Mesenchymal stem cell (in vitro differentiated cells and primary cell): Measurements from ENCODE around the gene OSBPL2.

ENCODE experiments used
- DNase-seq: peaks from one replicate; pipeline ENCODE4 v3.0.0-alpha.2; 2013
- H2AFZ ChIP-seq: one replicate; pipeline ENCODE4 v1.6.1; 2013; ENCODE audit warnings: low read depth, mild to moderate bottlenecking, control low read depth, inconsistent platforms, low read length, moderate library complexity
- H2AK5ac ChIP-seq: 2 replicates; pipeline ENCODE4 v1.6.1; 2013; ENCODE audit warnings: low read length, moderate library complexity, mild to moderate bottlenecking, inconsistent platforms; ENCODE audit not compliant: severe bottlenecking
- H2BK120ac ChIP-seq: one replicate; pipeline ENCODE4 v1.6.1; 2013; ENCODE audit warnings: low read depth, mild to moderate bottlenecking, inconsistent platforms, low read length, moderate library complexity
- H2BK12ac ChIP-seq, 2 experiments: one replicate each; pipeline ENCODE4 v1.6.1; 2013; ENCODE audit warnings: inconsistent platforms in 2 of 2, low read length in 2 of 2, mild to moderate bottlenecking in 2 of 2, moderate library complexity in 2 of 2, control low read depth in 1 of 2
- H2BK15ac ChIP-seq: one replicate; pipeline ENCODE4 v1.6.1; 2013; ENCODE audit warnings: mild to moderate bottlenecking, low read depth, inconsistent platforms; ENCODE audit not compliant: poor library complexity, severe bottlenecking
- H2BK5ac ChIP-seq: 2 replicates; pipeline ENCODE4 v1.6.1; 2013; ENCODE audit warnings: low read depth, mild to moderate bottlenecking, low read length, control low read depth, inconsistent platforms; ENCODE audit not compliant: poor library complexity, severe bottlenecking
- H3K14ac ChIP-seq, 2 experiments: one replicate each; pipeline ENCODE4 v1.6.1; 2013; ENCODE audit warnings: inconsistent platforms in 2 of 2, low read length in 2 of 2, control low read depth in 1 of 2, mild to moderate bottlenecking in 1 of 2, moderate library complexity in 1 of 2
- H3K18ac ChIP-seq, 2 experiments: one replicate each; pipeline ENCODE4 v1.6.1; 2013; ENCODE audit warnings: inconsistent platforms in 2 of 2, low read length in 2 of 2, control low read depth in 1 of 2, low read depth in 1 of 2, mild to moderate bottlenecking in 1 of 2
- H3K23ac ChIP-seq, 2 experiments: one replicate each; pipeline ENCODE4 v1.6.1; 2013; ENCODE audit warnings: inconsistent platforms in 2 of 2, low read length in 2 of 2, mild to moderate bottlenecking in 2 of 2, moderate library complexity in 2 of 2, control low read depth in 1 of 2
- H3K27ac ChIP-seq: 2 replicates; pipeline ENCODE4 v1.5.1; 2013; ENCODE audit warnings: mild to moderate bottlenecking, moderate library complexity, low read length, control low read depth, inconsistent platforms; ENCODE audit not compliant: poor library complexity, severe bottlenecking
- H3K27me3 ChIP-seq, 2 experiments: 2 replicates each; pipeline versions ENCODE4 v1.6.1 to v1.7.0; 2013; ENCODE audit warnings: low read length in 2 of 2, mild to moderate bottlenecking in 2 of 2, moderate library complexity in 2 of 2, control low read depth in 1 of 2, inconsistent platforms in 1 of 2; ENCODE audit not compliant: control insufficient read depth in 1 of 2, insufficient read depth in 1 of 2
- H3K36me3 ChIP-seq, 2 experiments: 2 replicates each; pipeline versions ENCODE4 v1.6.1 to v1.7.0; 2013; ENCODE audit warnings: low read length in 2 of 2, control low read depth in 1 of 2, inconsistent platforms in 1 of 2, low read depth in 1 of 2, mild to moderate bottlenecking in 1 of 2; ENCODE audit not compliant: insufficient read depth in 2 of 2, control insufficient read depth in 1 of 2
- H3K4ac ChIP-seq, 2 experiments: one replicate each; pipeline ENCODE4 v1.6.1; 2013; ENCODE audit warnings: inconsistent platforms in 2 of 2, low read length in 2 of 2, mild to moderate bottlenecking in 2 of 2, moderate library complexity in 2 of 2, control low read depth in 1 of 2, low read depth in 1 of 2
- H3K4me1 ChIP-seq: 2 replicates; pipeline ENCODE4 v1.6.1; 2013; ENCODE audit warnings: low read depth, low read length, control low read depth; ENCODE audit not compliant: control insufficient read depth, insufficient read depth
- H3K4me2 ChIP-seq: 2 replicates; pipeline ENCODE4 v1.6.1; 2013; ENCODE audit warnings: low read length, mild to moderate bottlenecking, inconsistent platforms; ENCODE audit not compliant: poor library complexity, severe bottlenecking
- H3K4me3 ChIP-seq, 2 experiments: 2 replicates each; pipeline versions ENCODE4 v1.5.1 to v1.7.0; 2013; ENCODE audit warnings: low read length in 2 of 2, mild to moderate bottlenecking in 2 of 2, control low read depth in 1 of 2, low read depth in 1 of 2; ENCODE audit not compliant: insufficient read depth in 1 of 2
- H3K79me1 ChIP-seq: replicated peaks from 2 replicates; pipeline ENCODE4 v1.6.1; 2013; ENCODE audit warnings: mild to moderate bottlenecking, control low read depth, low read length, inconsistent platforms; ENCODE audit not compliant: poor library complexity, severe bottlenecking
- H3K9ac ChIP-seq: 2 replicates; pipeline ENCODE4 v1.7.0; 2013; ENCODE audit warnings: mild to moderate bottlenecking, low read length, moderate library complexity
- H3K9me3 ChIP-seq: 2 replicates; pipeline ENCODE4 v1.7.0; 2013; ENCODE audit warnings: mild to moderate bottlenecking, low read length; ENCODE audit not compliant: control insufficient read depth
- H4K8ac ChIP-seq: one replicate; pipeline ENCODE4 v1.6.1; 2013; ENCODE audit warnings: inconsistent platforms, mild to moderate bottlenecking, low read length, moderate library complexity
- H4K91ac ChIP-seq: one replicate; pipeline ENCODE4 v1.6.1; 2013; ENCODE audit warnings: mild to moderate bottlenecking, low read length, inconsistent platforms
- WGBS: methylation state at CpG from one replicate; pipeline ENCODE4 v1.1.7; 2013; ENCODE audit warnings: mixed read lengths; 5-methylcytosine and 5-hydroxymethylcytosine counted together

The OSBPL2 gene

DNA sequence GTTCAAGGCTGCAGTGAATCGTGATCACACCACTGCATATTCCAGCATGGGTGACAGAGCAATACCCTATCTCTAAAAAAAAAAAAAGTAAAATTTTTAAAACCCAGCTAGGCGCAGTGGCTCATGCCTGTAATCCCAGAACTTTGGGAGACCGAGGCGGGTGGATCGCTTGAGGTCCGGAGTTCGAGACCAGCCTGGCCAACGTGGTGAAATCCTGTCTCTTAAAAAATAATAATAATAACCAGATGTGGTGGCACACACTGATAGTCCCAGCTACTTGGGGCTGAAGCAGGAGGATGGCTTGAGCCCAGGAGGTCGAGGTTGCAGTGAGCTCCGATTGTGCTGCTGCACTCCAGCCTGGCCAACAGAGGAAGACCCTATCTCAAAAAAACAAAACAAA is 42.0 kb upstream of the OSBPL2 start:
- H3K4me2 ChIP-seq = no peak overlapping the region

DNA sequence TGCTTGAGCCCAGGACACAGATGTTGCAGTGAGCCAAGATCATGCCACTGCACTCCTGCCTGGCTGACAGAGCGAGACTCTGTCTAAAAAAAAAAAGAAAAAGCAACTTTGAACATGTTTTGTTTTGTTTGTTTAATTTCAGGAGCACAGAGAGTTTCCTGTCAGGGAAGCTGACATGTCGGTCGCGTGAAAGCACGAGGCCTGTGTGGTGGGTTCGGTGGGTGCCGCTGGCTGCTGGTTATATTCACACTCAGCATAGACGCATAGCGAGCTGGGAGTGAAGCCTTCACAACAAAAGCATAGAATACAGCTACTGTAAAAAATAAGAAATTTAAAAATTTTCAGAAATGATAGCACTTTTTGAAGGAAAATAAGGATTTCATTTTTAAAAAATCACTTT is 41.0 kb upstream of the OSBPL2 start:
- H3K9me3 ChIP-seq = no peaks in the 10 kb centered on the region
- H3K4me3 ChIP-seq = no peak overlapping the region
- H2BK120ac ChIP-seq = no peak overlapping the region
- no peak overlapping the region for H2AK5ac ChIP-seq
- no peak overlapping the region for H3K4ac ChIP-seq
- no peaks in the 10 kb centered on the region for H3K27me3 ChIP-seq
- no peak overlapping the region for H2BK5ac ChIP-seq
- H3K4me1 ChIP-seq = peaks cover 21% of the 10 kb centered on the region
- H2BK12ac ChIP-seq = no peak overlapping the region
- H2BK15ac ChIP-seq = no peak overlapping the region
- H3K27ac ChIP-seq = no peak overlapping the region
- no peak overlapping the region for H3K9ac ChIP-seq
- peaks cover 59 to 64% of the 10 kb centered on the region in 2 experiments for H3K36me3 ChIP-seq
- no peak overlapping the region for H3K4me2 ChIP-seq
- peaks cover 27% of the 10 kb centered on the region for H3K79me1 ChIP-seq
- no peak overlapping the region for H4K8ac ChIP-seq
- DNase-seq = no peak
- no peak overlapping the region for H3K23ac ChIP-seq
- H4K91ac ChIP-seq = no peak overlapping the region
- H2AFZ ChIP-seq = no peak overlapping the region
- H3K18ac ChIP-seq = no peak overlapping the region
- no peak overlapping the region for H3K14ac ChIP-seq
- WGBS = 89% methylated on average over 6 of the region's 9 CpGs

More for the DNA sequence above, 42.0 kb upstream of the OSBPL2 start:
- 100% methylated on average over 7 of the region's 10 CpGs for WGBS
- Histone ChIP-seq H2BK12ac (no peak overlapping the region), H3K14ac (no peak overlapping the region), H2BK15ac (no peak overlapping the region), H2BK5ac (no peak overlapping the region), H2BK120ac (no peak overlapping the region), H3K4me3 (no peak overlapping the region), H3K27ac (no peak overlapping the region), H3K4ac (no peak overlapping the region), H3K27me3 (no peaks in the 10 kb centered on the region), H3K79me1 (peaks cover 32% of the 10 kb centered on the region), H2AFZ (no peak overlapping the region), H4K91ac (no peak overlapping the region), H3K36me3 (peaks cover 56 to 58% of the 10 kb centered on the region in 2 experiments), H3K23ac (no peak overlapping the region), H3K9ac (no peak overlapping the region), H3K18ac (no peak overlapping the region), H4K8ac (no peak overlapping the region), H3K4me1 (peaks cover 11% of the 10 kb centered on the region), H2AK5ac (no peak overlapping the region), H3K9me3 (no peaks in the 10 kb centered on the region)
- no peak for DNase-seq

DNA sequence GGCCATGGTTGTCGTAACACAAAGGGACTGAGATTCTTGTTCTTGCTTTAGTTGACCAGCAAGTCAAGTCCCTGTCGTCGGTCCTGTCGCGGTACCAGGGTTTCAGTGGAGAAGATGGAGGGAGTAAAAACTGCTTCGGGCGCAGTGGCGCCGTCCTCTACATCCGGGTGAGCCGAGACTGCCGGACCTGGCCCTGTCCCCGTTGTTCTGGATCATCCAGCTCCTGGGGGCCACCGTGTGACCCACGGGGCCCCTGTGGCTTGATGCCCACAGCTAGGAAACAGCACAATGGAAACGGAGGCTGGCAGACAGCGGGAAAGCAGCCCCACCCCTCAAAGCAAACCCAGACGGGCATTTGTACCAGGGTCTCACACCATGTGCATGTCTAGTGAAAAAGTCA is 40.5 kb upstream of the OSBPL2 start:
- Histone ChIP-seq H3K14ac (no peak overlapping the region), H3K4ac (no peak overlapping the region), H2BK12ac (no peak overlapping the region), H3K36me3 (peaks cover 61 to 64% of the 10 kb centered on the region in 2 experiments), H3K4me1 (peaks cover 22% of the 10 kb centered on the region), H2BK5ac (no peak overlapping the region), H3K79me1 (peaks cover 27% of the 10 kb centered on the region), H3K27me3 (no peaks in the 10 kb centered on the region), H4K91ac (no peak overlapping the region), H3K18ac (no peak overlapping the region), H3K9ac (no peak overlapping the region), H4K8ac (no peak overlapping the region), H3K4me2 (no peak overlapping the region), H3K4me3 (no peak overlapping the region), H3K9me3 (no peaks in the 10 kb centered on the region), H2AK5ac (no peak overlapping the region), H2BK120ac (no peak overlapping the region), H2BK15ac (no peak overlapping the region), H3K23ac (no peak overlapping the region), H2AFZ (no peak overlapping the region), H3K27ac (no peak overlapping the region)
- WGBS = 98% methylated on average over 18 of the region's 18 CpGs
- DNase-seq = no peak

DNA sequence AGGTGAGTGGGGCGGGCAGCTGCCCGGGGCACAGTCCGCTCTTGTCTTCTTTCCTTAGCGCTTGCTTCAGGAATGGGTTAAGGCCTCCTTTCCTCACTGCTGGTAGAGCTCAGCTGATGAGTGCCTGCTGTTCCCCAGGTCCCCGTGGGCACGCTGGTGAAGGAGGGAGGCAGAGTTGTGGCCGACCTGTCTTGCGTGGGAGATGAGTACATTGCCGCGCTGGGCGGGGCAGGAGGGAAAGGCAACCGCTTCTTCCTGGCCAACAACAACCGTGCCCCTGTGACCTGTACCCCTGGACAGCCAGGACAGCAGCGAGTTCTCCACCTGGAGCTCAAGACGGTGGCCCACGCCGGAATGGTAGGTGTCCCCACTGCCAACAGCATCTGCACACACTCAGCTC is 39.8 kb upstream of the OSBPL2 start:
- DNase-seq = no peak

More for the DNA sequence above, 39.8 kb upstream of the OSBPL2 start:
- Histone ChIP-seq H2BK15ac (no peak overlapping the region), H3K79me1 (peaks cover 22% of the 10 kb centered on the region), H3K4me3 (no peak overlapping the region), H2BK5ac (no peak overlapping the region), H3K4me2 (no peak overlapping the region), H3K9ac (no peak overlapping the region), H3K27ac (no peak overlapping the region), H3K36me3 (peaks cover 62 to 64% of the 10 kb centered on the region in 2 experiments), H2BK120ac (no peak overlapping the region), H4K91ac (no peak overlapping the region), H3K23ac (no peak overlapping the region), H3K4ac (no peak overlapping the region), H3K9me3 (no peaks in the 10 kb centered on the region), H4K8ac (no peak overlapping the region), H2BK12ac (no peak overlapping the region), H2AK5ac (no peak overlapping the region), H3K18ac (no peak overlapping the region), H3K14ac (no peak overlapping the region), H3K4me1 (peaks cover 26% of the 10 kb centered on the region), H2AFZ (no peak overlapping the region), H3K27me3 (no peaks in the 10 kb centered on the region)
- WGBS = 97% methylated on average over 17 of the region's 17 CpGs
